HL-60 (cell line): ENCODE data around the gene PANX1.

Experiments used
- DNase-seq, 2 experiments: peaks; one replicate each; pipeline ENCODE4 v3.0.0-alpha.2; 2010 to 2020; ENCODE audit warnings: low read depth in 1 of 2, low spot score in 1 of 2
- H3K27ac ChIP-seq: fragments of 250-450 bp; sonication (Bioruptor Pico); replicated peaks from 2 replicates; pipeline ENCODE4 v1.5.1; 2020; ENCODE audit warnings: mild to moderate bottlenecking, moderate library complexity
- H3K27me3 ChIP-seq: fragments of 250-450 bp; sonication (Bioruptor Pico); 2 replicates; pipeline ENCODE4 v1.5.1; 2021; ENCODE audit warnings: mild to moderate bottlenecking, moderate library complexity; ENCODE audit not compliant: insufficient read depth, poor library complexity, severe bottlenecking
- H3K4me3 ChIP-seq: replicated peaks from 2 replicates; pipeline ENCODE4 v1.5.1; 2011; ENCODE audit warnings: mild to moderate bottlenecking, control low read depth, low read length; ENCODE audit not compliant: insufficient read depth
- CTCF ChIP-seq: IDR thresholded peaks from one replicate; pipeline ENCODE4 v1.5.1; 2011; ENCODE audit warnings: low read length, control low read depth, inconsistent platforms; ENCODE audit not compliant: insufficient read depth
- GABPA ChIP-seq: IDR thresholded peaks from 2 replicates; pipeline ENCODE4 v1.6.1; 2012; ENCODE audit warnings: low read depth
- POLR2AphosphoS5 ChIP-seq: IDR thresholded peaks from 2 replicates; pipeline ENCODE4 v1.6.1; 2012; ENCODE audit warnings: low read depth
- REST ChIP-seq: IDR thresholded peaks from 2 replicates; pipeline ENCODE4 v1.6.1; 2012; ENCODE audit warnings: low read depth; ENCODE audit not compliant: insufficient replicate concordance
- SPI1 ChIP-seq: IDR thresholded peaks from 2 replicates; pipeline ENCODE4 v1.6.1; 2012; ENCODE audit warnings: low read depth, mild to moderate bottlenecking, borderline replicate concordance

Gene PANX1

GRCh38 chr11:94211261-94211830 is 82.7 kb downstream of the PANX1 start:
- Histone ChIP-seq H3K27me3 (peaks cover 2% of the 10 kb centered on the region), H3K27ac (no peak overlapping the region), H3K4me3 (no peak overlapping the region)
- no peak for TF ChIP-seq CTCF
- no peak for TF ChIP-seq POLR2AphosphoS5
- no peak for TF ChIP-seq REST
- no peak for TF ChIP-seq GABPA
- no peak for TF ChIP-seq SPI1
- DNase-seq = no peak

GRCh38 chr11:94212898-94213297 is 84.3 kb downstream of the PANX1 start:
- no peak overlapping the region for H3K27ac ChIP-seq
- no peak overlapping the region for H3K4me3 ChIP-seq
- no peaks in the 10 kb centered on the region for H3K27me3 ChIP-seq
- no peak for DNase-seq
- TF ChIP-seq GABPA (no peak), SPI1 (no peak), REST (no peak), POLR2AphosphoS5 (no peak), CTCF (no peak)

DNA sequence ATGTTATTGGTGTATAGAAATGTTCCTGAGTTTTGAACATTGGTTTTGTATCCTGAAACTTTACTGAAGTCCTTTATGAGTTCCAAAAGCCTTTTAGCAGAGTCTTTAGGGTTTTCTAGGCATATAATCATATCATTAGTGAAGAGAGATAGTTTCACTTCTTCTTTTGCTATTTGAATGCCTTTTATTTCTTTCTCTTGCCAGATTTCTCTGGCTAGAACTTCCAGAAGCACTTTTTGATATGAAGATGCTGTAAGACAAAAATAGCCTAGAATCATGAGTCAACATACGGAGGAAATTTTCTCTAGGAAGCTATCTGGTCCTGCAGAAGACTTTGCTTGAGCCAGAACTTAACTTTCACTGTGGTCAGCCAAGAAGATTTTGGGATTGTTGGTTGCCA is 89.1 kb downstream of the PANX1 start:
- no peak for DNase-seq
- TF ChIP-seq SPI1 (no peak), REST (no peak), POLR2AphosphoS5 (no peak), GABPA (no peak)
- Histone ChIP-seq H3K4me3 (no peak overlapping the region), H3K27me3 (no peaks in the 10 kb centered on the region), H3K27ac (no peak overlapping the region)

DNA sequence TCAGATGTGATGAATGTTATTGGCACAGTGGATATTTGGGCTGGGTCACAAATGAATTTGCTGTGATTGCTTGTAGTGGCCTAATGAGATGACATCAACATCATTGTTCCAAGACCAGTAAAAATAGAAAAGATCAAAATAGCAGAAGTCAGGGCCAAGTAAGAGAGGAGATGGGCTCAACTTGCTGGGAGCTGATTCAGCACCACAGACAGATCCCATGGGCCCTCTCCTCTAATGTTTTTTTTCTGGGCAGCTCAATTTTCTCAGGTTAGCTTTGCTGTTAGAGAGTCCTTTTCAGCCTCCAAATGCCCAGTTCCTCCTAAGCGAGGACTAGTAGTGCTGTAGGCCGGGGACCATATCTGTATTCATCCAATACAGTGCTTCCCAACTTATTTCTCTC is 89.7 kb downstream of the PANX1 start:
- no peak overlapping the region for H3K4me3 ChIP-seq
- no peak overlapping the region for H3K27ac ChIP-seq
- no peak for TF ChIP-seq CTCF
- peak; percentile 88 for TF ChIP-seq REST
- H3K27me3 ChIP-seq = no peaks in the 10 kb centered on the region
- DNase-seq = no peak
